Activated CD8-positive, alpha-beta memory T cell treated with anti-CD3 and anti-CD28 coated beads for 48 hours (primary cell): ENCODE measurements around the gene RNF214.
"Not testable (repeated sequence)": the region's sequence is repeated elsewhere in the genome, so short reads cannot be mapped to it uniquely, and the experiment has no call there.

Experiments
- DNase-seq, 3 experiments: peaks; one replicate each; pipeline ENCODE4 v3.0.0-alpha.2; 2020; ENCODE audit warnings: low read depth in 2 of 3, low spot score in 2 of 3

Gene RNF214

GRCh38 chr11:117313091-117313490 is 80.6 kb downstream of the RNF214 start:
- no peak for DNase-seq

GRCh38 chr11:117313828-117314768 is 81.6 kb downstream of the RNF214 start:
- DNase-seq: no peak

- DNase-seq: no peak
Observed at GRCh38 chr11:117314840-117315239, 82.4 kb downstream of the RNF214 start.

DNA sequence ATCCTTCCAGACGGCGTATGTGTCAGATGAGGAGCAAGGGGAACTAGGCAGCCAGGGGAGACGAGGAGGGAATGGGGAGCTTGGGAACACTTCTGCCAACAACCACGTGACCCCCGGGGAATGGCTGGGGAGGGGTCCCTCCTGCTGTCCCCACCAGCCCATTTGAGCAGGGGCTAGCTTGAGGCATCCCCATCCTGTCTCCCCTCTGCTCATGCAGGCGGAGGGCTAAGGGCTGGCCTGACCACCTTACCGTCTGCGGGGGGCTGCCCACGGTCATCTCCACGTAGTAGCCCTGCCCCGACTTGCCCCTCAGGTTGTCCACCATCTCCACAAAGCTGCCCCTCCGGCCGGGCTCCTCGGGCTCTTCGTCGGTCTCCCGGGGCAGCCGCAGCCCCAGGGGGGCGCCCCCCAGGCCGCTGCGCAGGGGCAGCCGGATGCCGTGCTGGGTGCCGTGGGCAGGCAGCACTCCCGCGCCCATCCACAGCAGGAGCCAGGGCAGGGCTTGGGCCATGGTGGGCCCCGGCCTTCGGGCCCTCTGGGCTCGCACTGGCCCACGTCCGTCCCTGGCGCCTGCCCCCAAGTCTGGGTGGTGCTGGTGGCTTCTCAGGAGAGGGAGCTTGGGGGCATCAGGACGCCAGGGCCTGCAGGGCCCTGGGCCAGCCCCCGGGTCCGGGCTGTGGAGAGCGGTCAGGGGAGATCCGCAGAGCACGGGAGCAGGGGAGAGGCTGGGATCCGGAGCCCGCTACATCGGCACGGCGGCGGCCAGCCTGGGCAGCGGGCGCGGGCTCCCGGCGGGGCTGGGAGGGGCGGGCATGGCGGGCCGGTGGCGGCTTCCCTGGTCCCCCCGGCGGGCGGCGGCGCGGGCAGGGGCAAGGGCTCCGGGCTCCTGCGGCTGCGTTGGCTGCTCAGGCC is 83.1 kb downstream of the RNF214 start:
- peak in 1 of 3 experiments; percentile 7 for DNase-seq

DNA sequence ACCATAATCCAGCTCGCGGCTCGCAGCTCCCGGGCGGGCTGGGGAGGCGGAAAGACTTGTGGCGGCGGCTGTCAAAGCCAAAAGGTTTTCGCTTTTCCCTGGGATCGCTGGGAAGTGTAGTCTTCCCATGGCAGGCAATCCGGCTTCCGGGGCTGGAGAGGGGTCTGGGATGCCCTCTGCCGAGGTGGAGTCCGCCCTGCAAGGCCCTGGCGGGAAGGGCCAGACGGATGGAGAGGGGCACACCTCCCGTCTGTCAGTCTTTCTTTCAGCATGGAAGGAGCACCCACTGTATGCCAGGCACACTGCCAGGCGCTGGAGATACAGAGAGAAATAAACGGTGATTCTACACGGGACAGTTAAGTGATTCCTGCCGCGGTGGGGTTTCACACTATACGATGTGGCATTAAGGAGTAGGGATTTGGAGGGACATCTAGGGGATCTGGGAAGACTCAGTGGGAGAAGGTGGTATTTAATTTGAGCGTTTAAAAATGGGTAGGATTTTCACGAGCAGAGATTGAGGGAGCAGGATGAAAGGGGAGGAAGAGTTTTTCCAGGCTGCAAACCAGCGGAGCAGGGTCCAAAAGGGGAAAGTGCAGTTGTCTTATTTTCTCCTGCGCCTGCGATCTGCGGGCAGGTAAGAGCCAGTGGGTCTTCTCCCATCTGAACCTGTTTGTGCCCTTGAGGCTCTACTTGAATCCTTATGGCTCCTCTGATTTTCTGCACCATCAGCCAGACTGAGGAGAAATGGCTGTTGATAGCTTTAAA is 83.9 kb downstream of the RNF214 start, which contains the start of gene BACE1:
Gene BACE1, minus strand, starts transcription at position 60 of the 765 bp plus-strand sequence. CDS start 461 bp downstream, outside the sequence.
- peak in 2 of 3 experiments; percentile 13 to 18 for DNase-seq

DNA sequence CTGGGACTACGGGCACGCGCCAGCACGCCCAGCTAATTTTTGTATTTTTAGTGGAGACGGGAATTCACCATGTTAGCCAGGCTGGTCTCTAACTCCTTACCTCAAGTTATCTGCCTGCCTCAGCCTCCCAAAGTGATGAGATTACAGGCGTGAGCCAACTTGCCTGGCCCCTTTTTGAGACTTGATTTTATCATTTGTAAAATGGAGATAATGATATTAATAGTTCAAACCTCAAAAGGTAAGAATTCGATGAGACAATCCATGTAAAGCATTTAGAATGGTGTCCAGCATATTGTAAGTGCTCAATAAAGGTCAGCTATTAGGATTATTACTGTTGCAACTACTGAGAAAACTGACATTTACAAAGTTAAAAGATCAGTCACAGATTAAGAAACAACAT is 86.3 kb downstream of the RNF214 start:
- DNase-seq: no peak

GRCh38 chr11:117319214-117319840 is 86.9 kb downstream of the RNF214 start:
- no peak for DNase-seq

DNA sequence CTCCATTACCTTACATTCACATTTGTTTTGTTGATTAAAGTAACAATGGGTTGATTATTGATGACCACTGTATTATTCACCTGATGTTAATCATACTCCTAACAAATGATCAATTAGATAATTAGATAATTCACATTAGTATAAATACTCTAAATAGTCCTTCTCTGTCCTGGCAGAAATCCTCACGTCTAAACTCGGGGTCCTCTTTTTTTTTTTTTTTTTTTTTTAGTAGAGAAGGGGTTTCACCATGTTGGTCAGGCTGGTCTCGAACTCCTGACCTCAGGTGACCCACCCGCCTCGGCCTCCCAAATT is 94.7 kb downstream of the RNF214 start:
- not testable (repeated sequence) for DNase-seq

DNA sequence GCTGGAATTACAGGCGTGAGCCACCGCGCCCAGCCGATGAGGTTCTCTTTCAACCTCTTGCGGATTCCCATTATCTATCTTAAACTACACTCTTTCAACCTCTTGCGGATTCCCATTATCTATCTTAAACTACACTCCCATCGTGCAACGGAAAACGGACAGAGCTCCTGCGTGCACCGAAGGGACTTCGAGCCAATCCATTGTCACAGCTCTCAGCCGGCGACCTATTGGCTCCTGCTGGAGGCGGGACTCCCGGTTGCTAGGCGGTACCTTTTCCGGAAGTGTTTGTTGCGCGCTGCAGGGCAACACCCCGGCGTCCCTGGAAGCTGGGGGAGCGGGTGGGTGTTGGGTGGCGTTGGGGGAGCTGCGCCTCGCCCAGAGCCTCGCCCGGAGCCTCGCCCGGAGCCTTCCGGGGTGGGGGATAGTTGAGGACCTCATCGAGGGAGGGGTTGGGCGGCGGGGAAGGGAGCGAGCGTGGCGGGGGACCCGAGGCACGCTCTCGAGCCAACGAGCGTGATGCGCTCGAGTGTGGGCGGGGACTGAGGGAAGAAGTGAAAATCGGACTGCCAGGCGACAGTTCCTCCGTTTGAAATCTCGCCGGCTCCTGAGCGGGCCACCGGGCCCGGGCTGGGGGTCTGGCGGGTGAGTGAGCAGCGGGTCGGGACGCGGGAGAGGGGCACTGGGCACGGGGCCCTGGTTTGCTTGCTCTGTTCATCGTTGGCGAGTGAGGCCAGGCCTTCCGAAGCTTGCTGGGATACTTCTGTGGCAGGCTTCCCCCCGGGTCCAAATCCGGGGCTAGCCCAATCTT is 95.3 kb downstream of the RNF214 start, which contains the start of gene CEP164:
Gene CEP164, plus strand, starts transcription at position 288 of the 808 bp plus-strand sequence. CDS start 10,733 bp downstream, outside the sequence.
- peak; percentile 73 to 87 (median 83) for DNase-seq

DNA sequence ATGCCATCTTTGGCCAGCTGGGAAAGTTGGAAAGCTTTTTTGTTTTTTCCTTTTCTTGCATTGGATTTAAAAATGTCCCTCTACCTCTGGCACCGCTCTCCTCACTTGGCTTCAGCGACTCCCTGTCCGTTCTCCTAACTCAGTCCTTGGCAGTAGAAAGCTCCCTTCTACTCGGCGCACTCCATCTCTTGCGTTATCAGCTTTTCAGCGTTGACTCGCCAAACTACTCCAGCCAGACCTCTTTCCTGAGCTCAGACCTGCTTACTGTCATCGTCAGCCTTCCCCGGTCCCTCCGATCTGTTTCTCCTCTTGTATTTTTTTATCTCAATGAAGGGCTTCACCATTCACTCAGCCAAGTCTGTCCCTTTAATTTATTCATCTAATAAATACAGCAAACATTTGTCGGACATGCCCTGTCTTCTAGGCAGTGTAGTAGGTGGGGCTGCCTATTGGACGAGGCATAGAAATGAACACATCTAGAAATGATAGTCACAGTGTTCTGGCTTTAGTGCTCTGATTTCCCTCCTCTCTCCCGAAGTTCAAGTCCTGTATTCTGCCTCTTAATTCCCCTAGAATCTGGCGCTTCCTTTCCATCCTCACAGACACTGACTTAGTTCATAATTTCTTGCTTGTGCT is 96.0 kb downstream of the RNF214 start:
- no peak for DNase-seq

GRCh38 chr11:117332843-117333242 is 100.4 kb downstream of the RNF214 start:
- DNase-seq: no peak

DNA sequence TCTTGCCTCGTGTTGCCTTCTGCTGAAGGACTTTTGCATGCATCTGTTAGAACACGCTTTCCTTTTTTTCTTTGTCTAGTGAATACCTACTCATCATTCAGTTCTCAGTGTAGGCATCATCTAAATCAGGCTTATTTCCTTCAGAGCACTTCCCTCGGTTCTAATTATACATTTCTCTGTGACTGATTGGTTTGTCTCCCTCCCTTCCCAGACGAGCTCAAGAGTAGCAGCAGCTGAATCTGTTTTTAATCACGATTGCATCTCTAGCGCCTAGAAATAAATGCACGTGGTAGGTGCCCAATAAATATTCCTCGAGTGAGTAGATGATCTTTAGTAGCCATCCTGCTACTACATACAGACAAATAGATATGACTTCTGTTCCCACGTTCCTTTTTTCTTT is 101.4 kb downstream of the RNF214 start:
- DNase-seq: no peak

GRCh38 chr11:117334896-117335295 is 102.4 kb downstream of the RNF214 start:
- DNase-seq: no peak

DNA sequence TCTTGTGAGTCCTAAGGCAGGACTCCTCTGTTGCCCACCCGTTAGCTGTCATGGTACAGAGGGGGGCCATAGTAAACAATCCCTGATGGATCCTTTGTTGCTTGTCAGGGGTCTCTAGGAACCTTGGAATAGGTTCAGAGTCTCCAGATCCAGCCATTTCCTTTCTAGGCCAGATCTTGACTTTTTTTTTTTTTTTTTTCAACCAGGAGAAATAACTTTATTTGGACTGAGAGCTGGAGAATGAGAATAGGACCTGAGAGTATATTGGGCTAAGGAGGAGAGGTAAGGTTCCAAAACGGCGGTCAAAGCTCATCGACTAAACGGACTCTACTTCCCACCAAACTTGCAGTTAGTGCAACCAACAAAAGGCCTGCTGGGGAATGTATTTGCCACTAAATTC is 102.9 kb downstream of the RNF214 start:
- DNase-seq: no peak
